ENCODE measurements around the gene CYSTM1. TPM values are rescaled to one million over a fixed set of nuclear protein-coding genes. Genes with fewer than 3 reads are reported as not detected.
A peak's percentile ranks its signal among the peaks of the same experiment; 100 is the strongest.

The CYSTM1 gene
- total RNA-seq, 3 donors from 2014 or later (not counting 1 experiment from before 2014, with no cell fraction given): 3.9 to 4.9 (median 4.2) TPM

DNA sequence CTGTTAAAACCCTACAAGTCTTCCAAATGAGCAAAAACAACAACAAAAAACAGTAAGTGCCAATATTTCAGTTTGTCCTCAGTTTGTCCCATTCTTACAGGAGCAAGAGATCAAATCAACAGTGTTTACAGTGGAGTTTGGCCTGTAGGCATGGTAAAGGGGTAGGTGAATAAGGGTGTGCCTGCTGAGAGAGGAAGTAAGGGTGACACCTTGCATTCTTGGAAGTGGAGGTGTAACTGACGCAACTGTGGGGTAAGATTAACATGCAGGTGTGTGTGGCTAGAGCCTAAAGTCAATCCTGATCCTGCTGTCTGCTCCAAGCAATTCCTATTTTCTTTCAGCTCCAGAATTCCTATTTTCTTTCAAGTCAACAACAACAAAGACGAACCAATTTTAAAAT, 84.5 kb downstream of the CYSTM1 start:
- no peaks in the 10 kb centered on the region for H3K36me3 ChIP-seq (ENCODE audit: control insufficient read depth, insufficient read depth, low read length)
- H3K4me1 Mint-ChIP-seq: peaks cover 27 to 33% of the 10 kb centered on the region in 2 donors
- intact Hi-C loops (cut with micrococcal nuclease): no loop called here
- no peak overlapping the region for H3K4me3 ChIP-seq (ENCODE audit: low read length)
- ATAC-seq (no peak), DNase-seq (peak in 1 of 2 donors; percentile 30)
- H3K27me3 Mint-ChIP-seq (ENCODE audit: low read depth in 2 of 2): no peaks in the 10 kb centered on the region
- no peaks in the 10 kb centered on the region for H3K9me3 Mint-ChIP-seq
- no peaks in the 10 kb centered on the region for H3K9me3 ChIP-seq (ENCODE audit: control insufficient read depth, insufficient read depth, low read length)
- no peaks in the 10 kb centered on the region for H3K4me1 ChIP-seq (ENCODE audit: control insufficient read depth, insufficient read depth, low read length)
- H3K27ac Mint-ChIP-seq: no peak overlapping the region
- H3K27me3 ChIP-seq (ENCODE audit: control insufficient read depth, insufficient read depth, low read length): no peaks in the 10 kb centered on the region
- no peak for TF ChIP-seq CTCF (IDR thresholded peaks at IDR 0.05)
- H3K4me3 Mint-ChIP-seq: no peak overlapping the region
- H3K27ac ChIP-seq (ENCODE audit: low read length): no peak overlapping the region
- 71% methylated on average over 2 of the region's 2 CpGs for WGBS (ENCODE audit: insufficient coverage)
- H3K36me3 Mint-ChIP-seq: peaks cover 9% of the 10 kb centered on the region

DNA sequence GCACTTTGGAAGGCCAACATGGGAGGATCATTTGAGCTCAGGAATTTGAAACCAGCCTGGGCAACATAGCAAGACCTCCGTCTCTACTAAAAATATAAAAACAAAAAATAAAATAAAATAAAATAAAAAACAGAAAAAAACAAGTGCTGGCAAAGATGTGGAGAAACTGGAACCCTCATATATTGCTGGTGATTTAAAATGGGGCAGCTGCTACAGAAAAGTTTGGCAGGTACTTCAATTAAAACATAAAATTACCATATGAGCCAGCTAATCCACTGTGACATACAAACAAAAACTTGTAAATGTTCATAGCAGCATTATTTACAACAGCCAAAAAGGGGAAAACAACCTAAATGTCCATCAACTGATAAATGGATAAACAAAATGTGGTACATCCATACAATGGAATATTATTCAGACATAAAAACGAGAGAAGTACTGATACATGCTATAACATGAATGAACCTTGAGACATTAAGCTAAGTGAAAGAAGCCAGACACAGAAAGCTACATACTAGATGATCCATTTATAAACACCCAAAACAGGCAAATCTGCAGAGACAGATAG, 85.2 kb downstream of the CYSTM1 start:
- WGBS (ENCODE audit: insufficient coverage): no CpG with 5 or more reads among the region's 2 CpGs
- ATAC-seq (no peak), DNase-seq (no peak)
- Mint-ChIP-seq H3K4me3 (no peak overlapping the region), H3K36me3 (peaks cover 9% of the 10 kb centered on the region), H3K27ac (no peak overlapping the region), H3K27me3 (ENCODE audit: low read depth in 2 of 2) (no peaks in the 10 kb centered on the region), H3K9me3 (no peaks in the 10 kb centered on the region), H3K4me1 (peaks cover 27 to 35% of the 10 kb centered on the region in 2 donors)
- Histone ChIP-seq H3K36me3 (ENCODE audit: control insufficient read depth, insufficient read depth, low read length) (no peaks in the 10 kb centered on the region), H3K27me3 (ENCODE audit: control insufficient read depth, insufficient read depth, low read length) (no peaks in the 10 kb centered on the region), H3K9me3 (ENCODE audit: control insufficient read depth, insufficient read depth, low read length) (no peaks in the 10 kb centered on the region), H3K4me3 (ENCODE audit: low read length) (no peak overlapping the region), H3K4me1 (ENCODE audit: control insufficient read depth, insufficient read depth, low read length) (no peaks in the 10 kb centered on the region), H3K27ac (ENCODE audit: low read length) (no peak overlapping the region)
- no peak for TF ChIP-seq CTCF (IDR thresholded peaks at IDR 0.05)
- intact Hi-C loops (cut with micrococcal nuclease): no loop called here

DNA sequence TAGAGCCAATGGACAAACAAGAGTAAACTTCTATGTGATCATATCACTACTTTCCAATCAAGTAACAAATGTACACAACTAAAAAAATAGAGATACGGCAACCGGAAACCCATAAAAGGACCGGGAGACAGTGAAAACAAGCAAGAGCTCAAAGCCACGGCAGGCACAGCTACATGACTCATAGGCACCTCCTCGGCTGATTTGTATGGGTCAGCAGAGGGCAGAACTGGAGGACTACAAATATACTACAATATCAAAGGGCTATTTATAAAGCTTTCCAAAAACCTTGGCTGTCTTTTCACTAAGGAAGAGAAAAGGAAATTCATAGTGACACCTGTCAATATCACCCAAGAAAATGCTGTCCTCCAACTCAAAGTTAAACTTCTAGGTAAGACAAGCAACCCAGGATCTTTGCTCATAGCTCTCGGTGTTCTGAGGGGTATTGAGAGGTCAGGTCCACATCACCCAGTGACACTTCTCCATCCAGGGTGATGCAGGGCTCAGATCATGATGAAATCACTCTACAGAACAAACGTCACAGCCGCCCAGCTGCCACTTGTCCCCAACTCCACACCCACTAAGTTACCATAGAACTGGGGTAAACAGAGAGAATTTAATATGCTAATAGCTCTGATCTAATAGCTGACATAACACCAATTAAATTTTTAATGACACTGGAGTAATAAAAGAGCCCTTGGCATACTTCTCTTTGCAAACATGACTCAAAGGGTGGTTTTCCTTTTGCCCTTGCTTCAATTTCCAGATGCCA, 86.6 kb downstream of the CYSTM1 start:
- H3K27ac ChIP-seq (ENCODE audit: low read length): no peak overlapping the region
- Mint-ChIP-seq H3K27ac (peak overlapping the region in 1 of 2 donors; percentile 64), H3K4me1 (peaks cover 34 to 49% of the 10 kb centered on the region in 2 donors), H3K9me3 (no peaks in the 10 kb centered on the region), H3K36me3 (peaks cover 9% of the 10 kb centered on the region), H3K27me3 (ENCODE audit: low read depth in 2 of 2) (no peaks in the 10 kb centered on the region), H3K4me3 (no peak overlapping the region)
- intact Hi-C loops (cut with micrococcal nuclease): no loop called here
- no peaks in the 10 kb centered on the region for H3K36me3 ChIP-seq (ENCODE audit: control insufficient read depth, insufficient read depth, low read length)
- no peak for TF ChIP-seq CTCF (IDR thresholded peaks at IDR 0.05)
- DNase-seq (peak in 1 of 2 donors; percentile 58), ATAC-seq (peak; percentile 55 to 86 (median 63))
- no peak overlapping the region for H3K4me3 ChIP-seq (ENCODE audit: low read length)
- H3K27me3 ChIP-seq (ENCODE audit: control insufficient read depth, insufficient read depth, low read length): no peaks in the 10 kb centered on the region
- no peaks in the 10 kb centered on the region for H3K4me1 ChIP-seq (ENCODE audit: control insufficient read depth, insufficient read depth, low read length)
- no peaks in the 10 kb centered on the region for H3K9me3 ChIP-seq (ENCODE audit: control insufficient read depth, insufficient read depth, low read length)
- 85% methylated on average over 6 of the region's 8 CpGs for WGBS (ENCODE audit: insufficient coverage)
